ENCODE results near the gene MRPL12. TPM values are rescaled to one million over a fixed set of nuclear protein-coding genes. Genes with fewer than 3 reads are reported as not detected.

The MRPL12 gene
- total and polyA plus RNA-seq, 2 of the 13 experiments (the other 11 are each of a cell fraction or from before 2014, with no cell fraction given) = 39.1 to 94.1 TPM

- TF ChIP-seq, protein P1, sequence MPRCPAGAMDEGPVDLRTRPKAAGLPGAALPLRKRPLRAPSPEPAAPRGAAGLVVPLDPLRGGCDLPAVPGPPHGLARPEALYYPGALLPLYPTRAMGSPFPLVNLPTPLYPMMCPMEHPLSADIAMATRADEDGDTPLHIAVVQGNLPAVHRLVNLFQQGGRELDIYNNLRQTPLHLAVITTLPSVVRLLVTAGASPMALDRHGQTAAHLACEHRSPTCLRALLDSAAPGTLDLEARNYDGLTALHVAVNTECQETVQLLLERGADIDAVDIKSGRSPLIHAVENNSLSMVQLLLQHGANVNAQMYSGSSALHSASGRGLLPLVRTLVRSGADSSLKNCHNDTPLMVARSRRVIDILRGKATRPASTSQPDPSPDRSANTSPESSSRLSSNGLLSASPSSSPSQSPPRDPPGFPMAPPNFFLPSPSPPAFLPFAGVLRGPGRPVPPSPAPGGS (CRISPR knock-in tag; IDR thresholded peaks at IDR 0.05) = peak; percentile 83
- TF ChIP-seq POLR2G (IDR thresholded peaks at IDR 0.05; ENCODE audit: low read depth, low read length) (peak; percentile 94), ZBTB39 (CRISPR knock-in tag; IDR thresholded peaks at IDR 0.05) (peak; percentile 26; the same call in 1 of the 2 replicates), RARG (CRISPR knock-in tag; IDR thresholded peaks at IDR 0.05; ENCODE audit: low read depth) (peak; percentile 96), ATF7-NPFF (CRISPR knock-in tag; IDR thresholded peaks at IDR 0.05; ENCODE audit: low read depth) (no peak; the same call in none of the 2 replicates), ZNF737 (CRISPR knock-in tag; IDR thresholded peaks at IDR 0.05; ENCODE audit: borderline replicate concordance) (no peak), ZBTB2 (CRISPR knock-in tag; IDR thresholded peaks at IDR 0.05; ENCODE audit: low read depth) (peak; percentile 97), MLX (CRISPR knock-in tag; IDR thresholded peaks at IDR 0.05) (peak; percentile 78; the same call in 1 of the 2 replicates), DRAP1 (CRISPR knock-in tag; IDR thresholded peaks at IDR 0.05) (peak; percentile 86; the same call in 1 of the 2 replicates), ZNF570 (CRISPR knock-in tag; IDR thresholded peaks at IDR 0.05; ENCODE audit: borderline replicate concordance) (peak; percentile 74; the same call in 1 of the 2 replicates), ZKSCAN1 (IDR thresholded peaks at IDR 0.05; ENCODE audit: low read length) (no peak), GMEB2 (CRISPR knock-in tag; IDR thresholded peaks at IDR 0.05; ENCODE audit: low read depth) (peak; percentile 67), ZFP37 (CRISPR knock-in tag; IDR thresholded peaks at IDR 0.05; ENCODE audit: borderline replicate concordance) (0 out of 2 replicates have a peak, but pooled peaks have one; percentile 34), ZNF747 (CRISPR knock-in tag; IDR thresholded peaks at IDR 0.05; ENCODE audit: borderline replicate concordance) (peak; percentile 97), PCBP1 (IDR thresholded peaks at IDR 0.05; ENCODE audit: borderline replicate concordance, low read depth, low read length) (0 out of 2 replicates have a peak, but pooled peaks have one; percentile 50), ZSCAN12 (CRISPR knock-in tag; IDR thresholded peaks at IDR 0.05) (no peak; the same call in 1 of the 2 replicates), ETV5 (CRISPR knock-in tag; IDR thresholded peaks at IDR 0.05; ENCODE audit: borderline replicate concordance) (peak; percentile 94)
- TF ChIP-seq, protein P2, sequence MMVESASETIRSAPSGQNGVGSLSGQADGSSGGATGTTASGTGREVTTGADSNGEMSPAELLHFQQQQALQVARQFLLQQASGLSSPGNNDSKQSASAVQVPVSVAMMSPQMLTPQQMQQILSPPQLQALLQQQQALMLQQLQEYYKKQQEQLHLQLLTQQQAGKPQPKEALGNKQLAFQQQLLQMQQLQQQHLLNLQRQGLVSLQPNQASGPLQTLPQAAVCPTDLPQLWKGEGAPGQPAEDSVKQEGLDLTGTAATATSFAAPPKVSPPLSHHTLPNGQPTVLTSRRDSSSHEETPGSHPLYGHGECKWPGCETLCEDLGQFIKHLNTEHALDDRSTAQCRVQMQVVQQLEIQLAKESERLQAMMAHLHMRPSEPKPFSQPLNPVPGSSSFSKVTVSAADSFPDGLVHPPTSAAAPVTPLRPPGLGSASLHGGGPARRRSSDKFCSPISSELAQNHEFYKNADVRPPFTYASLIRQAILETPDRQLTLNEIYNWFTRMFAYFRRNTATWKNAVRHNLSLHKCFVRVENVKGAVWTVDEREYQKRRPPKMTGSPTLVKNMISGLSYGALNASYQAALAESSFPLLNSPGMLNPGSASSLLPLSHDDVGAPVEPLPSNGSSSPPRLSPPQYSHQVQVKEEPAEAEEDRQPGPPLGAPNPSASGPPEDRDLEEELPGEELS (CRISPR knock-in tag; IDR thresholded peaks at IDR 0.05) = peak; percentile 79
Observed at GRCh38 chr17:81702934-81703746, at the start of gene MRPL12 (continued).

Data from HepG2 (cell line).